Measurements from ENCODE around the gene CHDH. TPM values are rescaled to one million over a fixed set of nuclear protein-coding genes. Genes with fewer than 3 reads are reported as not detected.

CHDH gene
- total and polyA plus RNA-seq, 4 donors: 0.56 to 3.7 (median 0.86) TPM

DNA sequence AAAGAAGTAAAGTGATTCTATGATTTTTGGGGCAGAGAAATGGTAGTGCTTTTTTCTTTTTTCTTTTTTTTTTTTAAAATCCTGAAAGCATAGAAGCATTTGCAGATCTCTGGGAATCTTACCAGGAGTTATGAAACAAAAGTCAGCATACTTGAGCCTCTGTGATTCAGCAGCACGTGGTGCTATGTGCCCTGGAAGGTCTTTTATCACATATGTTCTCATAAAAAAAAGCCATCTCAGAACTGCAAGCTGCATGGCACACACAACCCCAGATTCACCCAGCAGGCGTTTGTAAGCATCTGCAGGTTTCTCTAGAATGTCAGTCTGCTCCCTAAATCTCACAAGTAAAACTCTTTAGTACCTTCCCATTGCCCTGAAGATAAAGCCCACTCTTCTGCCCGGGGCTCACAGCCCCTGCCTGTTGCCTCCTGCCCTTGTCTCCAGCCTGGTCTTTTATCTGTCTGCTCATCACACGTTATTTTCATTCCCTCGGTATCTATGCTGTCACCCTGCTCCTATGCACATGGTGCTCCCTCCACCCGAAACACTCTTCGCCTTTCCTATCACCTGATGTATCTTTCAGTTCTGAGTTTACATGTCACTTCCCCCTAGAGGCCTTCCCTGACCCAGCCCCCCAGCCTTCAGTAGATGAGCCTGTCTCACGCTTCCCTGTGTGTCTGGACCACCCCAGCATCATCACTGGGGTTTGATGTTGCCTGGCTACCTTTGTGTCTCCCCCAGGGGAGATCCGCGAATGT lies 72.4 kb downstream of the CHDH start:
- DNase-seq: no peak

DNA sequence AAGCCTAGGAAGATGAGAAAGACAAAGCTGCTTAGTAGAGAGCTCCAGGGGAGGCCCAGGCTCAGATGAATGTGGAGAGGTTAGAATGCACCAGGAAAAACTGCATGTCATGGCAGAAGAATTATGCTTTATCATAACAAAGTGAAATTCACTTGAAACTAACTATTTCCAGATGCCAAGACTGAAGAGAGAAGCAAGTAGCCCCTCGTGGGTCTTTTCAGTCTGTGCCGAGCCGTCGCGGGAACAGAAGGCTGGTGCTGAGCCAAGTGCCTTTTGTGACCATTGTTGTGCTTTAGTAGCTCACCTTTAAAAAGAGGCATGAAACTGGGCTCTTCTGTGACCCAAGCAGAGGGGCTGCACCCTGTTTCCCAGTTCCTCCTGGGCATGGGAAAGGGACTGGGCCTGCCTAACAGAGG lies 73.2 kb downstream of the CHDH start:
- no peak overlapping the region for H3K27ac ChIP-seq (ENCODE audit: low read depth in 1 of 2, low read length in 2 of 2)
- DNase-seq (no peak), ATAC-seq (ENCODE audit: low FRiP score) (no peak)

More for the DNA sequence above, 72.4 kb downstream of the CHDH start:
- Histone ChIP-seq H3K4me3 (ENCODE audit: low read length in 2 of 2) (no peak overlapping the region), H3K36me3 (ENCODE audit: control insufficient read depth in 1 of 2, insufficient read depth in 2 of 2, low read length in 1 of 2) (no peaks in the 10 kb centered on the region), H3K27ac (ENCODE audit: low read depth in 1 of 2, low read length in 2 of 2) (peak overlapping the region in 1 of 2 donors; percentile 10), H3K27me3 (ENCODE audit: control insufficient read depth in 1 of 2, insufficient read depth in 2 of 2, low read length in 1 of 2) (no peaks in the 10 kb centered on the region), H3K9me3 (ENCODE audit: control insufficient read depth, low read length) (no peaks in the 10 kb centered on the region), H3K4me1 (ENCODE audit: control insufficient read depth in 1 of 2, insufficient read depth in 2 of 2, low read length in 2 of 2) (peaks cover 4 to 5% of the 10 kb centered on the region in 2 donors)
- ATAC-seq (ENCODE audit: low FRiP score): peak; percentile 71
- intact Hi-C loops (cut with DNase I): loop anchor here in 1 of 2 donors (5.0 kb wide), 1 partner anchor 74 kb away; the partner anchor contains the start of genes CHDH and IL17RB
- 61 to 62% methylated on average over 10 of the region's 10 CpGs for whole genome bisulfite sequencing, 2 donors

DNA sequence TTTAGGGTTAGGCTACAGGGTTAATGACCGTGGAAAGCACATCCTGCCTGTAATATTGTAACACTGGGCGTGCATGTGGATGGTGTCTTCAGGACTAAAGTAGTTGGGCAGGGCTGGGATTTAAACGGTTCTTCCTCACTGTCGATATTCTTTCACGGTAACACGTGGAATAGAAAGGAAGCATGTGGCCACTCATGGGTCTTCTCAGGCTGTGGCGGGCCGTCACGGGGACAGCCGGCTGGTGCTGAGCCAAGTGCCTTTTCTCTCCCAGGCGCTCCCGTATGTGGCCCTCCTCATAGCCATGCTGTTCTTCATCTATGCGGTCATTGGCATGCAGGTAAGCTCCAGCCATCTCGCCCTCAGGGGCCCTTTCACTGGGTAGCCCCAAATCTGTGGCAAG lies 73.7 kb downstream of the CHDH start:
- ATAC-seq (ENCODE audit: low FRiP score): no peak
- DNase-seq: no peak
- Histone ChIP-seq H3K27ac (ENCODE audit: low read depth in 1 of 2, low read length in 2 of 2) (no peak overlapping the region), H3K4me1 (ENCODE audit: control insufficient read depth in 1 of 2, insufficient read depth in 2 of 2, low read length in 2 of 2) (peaks cover 4 to 5% of the 10 kb centered on the region in 2 donors), H3K36me3 (ENCODE audit: control insufficient read depth in 1 of 2, insufficient read depth in 2 of 2, low read length in 1 of 2) (no peaks in the 10 kb centered on the region), H3K4me3 (ENCODE audit: low read length in 2 of 2) (no peak overlapping the region), H3K9me3 (ENCODE audit: control insufficient read depth, low read length) (no peaks in the 10 kb centered on the region), H3K27me3 (ENCODE audit: control insufficient read depth in 1 of 2, insufficient read depth in 2 of 2, low read length in 1 of 2) (no peaks in the 10 kb centered on the region)
- intact Hi-C loops (cut with DNase I): loop anchor here in 1 of 2 donors (5.0 kb wide), 1 partner anchor 75 kb away; the partner anchor contains the start of genes CHDH and IL17RB
- 82 to 88% methylated on average over 14 of the region's 14 CpGs for WGBS, 2 donors

More for the DNA sequence above, 73.2 kb downstream of the CHDH start:
- Histone ChIP-seq H3K9me3 (ENCODE audit: control insufficient read depth, low read length) (no peaks in the 10 kb centered on the region), H3K36me3 (ENCODE audit: control insufficient read depth in 1 of 2, insufficient read depth in 2 of 2, low read length in 1 of 2) (no peaks in the 10 kb centered on the region), H3K27me3 (ENCODE audit: control insufficient read depth in 1 of 2, insufficient read depth in 2 of 2, low read length in 1 of 2) (no peaks in the 10 kb centered on the region), H3K4me1 (ENCODE audit: control insufficient read depth in 1 of 2, insufficient read depth in 2 of 2, low read length in 2 of 2) (peaks cover 4 to 5% of the 10 kb centered on the region in 2 donors), H3K4me3 (ENCODE audit: low read length in 2 of 2) (no peak overlapping the region)
- WGBS, 2 donors: 7% methylated on average over 5 of the region's 5 CpGs
- intact Hi-C loops (cut with DNase I): loop anchor here in 1 of 2 donors (5.0 kb wide), 1 partner anchor 74 kb away; the partner anchor contains the start of genes CHDH and IL17RB

DNA sequence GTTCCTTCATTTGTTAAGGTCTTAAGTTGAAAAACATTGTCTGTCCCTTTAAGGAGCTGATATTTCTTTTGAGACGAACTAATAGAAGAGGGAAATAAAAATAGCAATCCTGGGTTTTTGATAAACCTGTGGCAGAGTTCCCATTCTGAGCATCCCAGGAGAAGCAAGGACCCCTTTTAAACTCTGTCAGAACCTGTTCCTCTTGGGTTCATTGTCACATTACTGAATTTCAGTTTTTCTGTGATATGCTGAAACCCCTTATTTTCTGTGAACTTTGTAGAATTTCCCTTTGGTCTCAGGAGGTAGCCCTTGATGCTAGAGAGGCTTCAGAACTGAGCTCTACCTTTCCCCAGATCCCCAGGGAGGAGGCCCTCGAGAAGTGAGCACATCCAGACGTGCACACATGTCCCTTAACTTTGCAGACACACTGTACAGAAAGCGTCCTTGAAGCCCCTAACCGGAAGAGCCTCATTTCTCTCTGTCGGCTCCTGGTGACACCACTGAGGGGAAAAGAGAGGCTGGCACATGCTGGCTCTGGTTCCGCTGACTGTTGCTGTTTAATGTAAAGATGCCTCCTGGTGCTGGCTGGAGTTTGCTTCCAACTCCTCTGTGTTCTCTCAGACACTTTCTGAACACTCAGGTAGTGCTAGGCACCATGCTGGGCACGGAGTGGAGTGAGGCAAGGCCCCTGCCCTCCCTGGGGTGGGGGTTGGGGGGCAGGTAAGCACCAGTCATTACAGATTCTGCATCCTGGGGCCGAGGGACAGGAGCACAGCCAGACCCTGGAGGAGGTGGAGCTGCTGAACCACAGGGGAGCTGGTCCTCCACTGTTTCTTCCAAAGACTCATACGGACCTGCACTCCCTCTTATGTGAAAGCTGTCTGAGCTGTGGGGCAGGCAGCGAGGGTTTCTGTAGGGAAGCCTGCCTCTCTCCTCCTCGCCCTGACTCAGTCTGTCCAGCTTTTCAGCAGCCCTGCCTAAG lies 77.5 kb downstream of the CHDH start:
- no peak for ATAC-seq (ENCODE audit: low FRiP score)
- DNase-seq: no peak
- Histone ChIP-seq H3K27ac (ENCODE audit: low read depth in 1 of 2, low read length in 2 of 2) (no peak overlapping the region), H3K9me3 (ENCODE audit: control insufficient read depth, low read length) (no peaks in the 10 kb centered on the region), H3K27me3 (ENCODE audit: control insufficient read depth in 1 of 2, insufficient read depth in 2 of 2, low read length in 1 of 2) (no peaks in the 10 kb centered on the region), H3K4me1 (ENCODE audit: control insufficient read depth in 1 of 2, insufficient read depth in 2 of 2, low read length in 2 of 2) (peaks cover 2 to 5% of the 10 kb centered on the region in 2 donors), H3K4me3 (ENCODE audit: low read length in 2 of 2) (no peak overlapping the region), H3K36me3 (ENCODE audit: control insufficient read depth in 1 of 2, insufficient read depth in 2 of 2, low read length in 1 of 2) (no peaks in the 10 kb centered on the region)
- 47 to 54% methylated on average over 12 of the region's 12 CpGs for WGBS, 2 donors
- intact Hi-C loops (cut with DNase I): no loop called here

DNA sequence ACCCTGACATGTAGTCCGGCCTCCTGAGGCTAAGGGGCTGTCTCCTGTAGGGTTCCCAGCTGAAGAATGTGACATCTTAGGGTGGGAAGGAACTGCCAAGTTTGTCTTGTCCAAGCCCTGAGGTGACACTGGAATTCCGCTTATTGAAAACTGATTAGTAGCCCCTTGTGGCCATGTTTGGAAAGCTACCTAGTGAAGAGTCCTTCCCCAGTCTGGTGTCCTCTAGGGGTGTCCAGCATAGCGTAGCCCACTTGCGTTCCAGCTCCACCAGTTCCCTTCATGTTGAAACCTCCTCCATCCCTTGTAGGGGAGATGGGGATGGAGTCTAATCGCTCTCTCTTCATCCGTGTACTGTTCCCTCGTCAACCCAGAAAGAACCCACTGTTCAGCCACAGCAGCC lies 79.5 kb downstream of the CHDH start:
- no peak for DNase-seq
- Histone ChIP-seq H3K36me3 (ENCODE audit: control insufficient read depth in 1 of 2, insufficient read depth in 2 of 2, low read length in 1 of 2) (no peaks in the 10 kb centered on the region), H3K9me3 (ENCODE audit: control insufficient read depth, low read length) (no peaks in the 10 kb centered on the region), H3K27me3 (ENCODE audit: control insufficient read depth in 1 of 2, insufficient read depth in 2 of 2, low read length in 1 of 2) (no peaks in the 10 kb centered on the region), H3K4me3 (ENCODE audit: low read length in 2 of 2) (no peak overlapping the region), H3K4me1 (ENCODE audit: control insufficient read depth in 1 of 2, insufficient read depth in 2 of 2, low read length in 2 of 2) (no peaks in the 10 kb centered on the region), H3K27ac (ENCODE audit: low read depth in 1 of 2, low read length in 2 of 2) (no peak overlapping the region)
- 96 to 97% methylated on average over 7 of the region's 7 CpGs for WGBS, 2 donors
- ATAC-seq (ENCODE audit: low FRiP score): no peak
- intact Hi-C loops (cut with DNase I): no loop called here

DNA sequence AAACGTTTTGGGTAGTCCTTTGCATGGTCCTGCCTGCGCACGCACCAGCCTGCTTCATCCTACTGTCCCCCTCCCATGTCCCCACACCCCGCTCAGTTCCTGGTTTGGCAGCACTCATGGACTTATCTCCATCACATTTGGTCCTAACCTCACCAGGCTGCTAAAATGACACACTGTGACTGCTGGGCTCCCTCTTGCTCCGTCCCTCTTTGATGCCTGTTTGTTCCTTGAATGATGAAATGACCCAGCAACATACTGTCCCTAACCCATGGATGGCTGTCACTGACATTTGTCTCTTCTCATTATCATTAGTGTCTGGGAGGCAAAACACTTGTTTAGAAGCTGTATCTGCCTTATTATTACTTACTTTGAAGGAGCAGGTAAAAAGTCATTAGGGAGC lies 80.5 kb downstream of the CHDH start:
- Histone ChIP-seq H3K9me3 (ENCODE audit: control insufficient read depth, low read length) (no peaks in the 10 kb centered on the region), H3K36me3 (ENCODE audit: control insufficient read depth in 1 of 2, insufficient read depth in 2 of 2, low read length in 1 of 2) (no peaks in the 10 kb centered on the region), H3K27ac (ENCODE audit: low read depth in 1 of 2, low read length in 2 of 2) (no peak overlapping the region), H3K27me3 (ENCODE audit: control insufficient read depth in 1 of 2, insufficient read depth in 2 of 2, low read length in 1 of 2) (no peaks in the 10 kb centered on the region), H3K4me1 (ENCODE audit: control insufficient read depth in 1 of 2, insufficient read depth in 2 of 2, low read length in 2 of 2) (no peaks in the 10 kb centered on the region), H3K4me3 (ENCODE audit: low read length in 2 of 2) (no peak overlapping the region)
- DNase-seq (no peak), ATAC-seq (ENCODE audit: low FRiP score) (no peak)
- intact Hi-C loops (cut with DNase I): no loop called here
- 82 to 87% methylated on average over 5 of the region's 5 CpGs for WGBS, 2 donors

DNA sequence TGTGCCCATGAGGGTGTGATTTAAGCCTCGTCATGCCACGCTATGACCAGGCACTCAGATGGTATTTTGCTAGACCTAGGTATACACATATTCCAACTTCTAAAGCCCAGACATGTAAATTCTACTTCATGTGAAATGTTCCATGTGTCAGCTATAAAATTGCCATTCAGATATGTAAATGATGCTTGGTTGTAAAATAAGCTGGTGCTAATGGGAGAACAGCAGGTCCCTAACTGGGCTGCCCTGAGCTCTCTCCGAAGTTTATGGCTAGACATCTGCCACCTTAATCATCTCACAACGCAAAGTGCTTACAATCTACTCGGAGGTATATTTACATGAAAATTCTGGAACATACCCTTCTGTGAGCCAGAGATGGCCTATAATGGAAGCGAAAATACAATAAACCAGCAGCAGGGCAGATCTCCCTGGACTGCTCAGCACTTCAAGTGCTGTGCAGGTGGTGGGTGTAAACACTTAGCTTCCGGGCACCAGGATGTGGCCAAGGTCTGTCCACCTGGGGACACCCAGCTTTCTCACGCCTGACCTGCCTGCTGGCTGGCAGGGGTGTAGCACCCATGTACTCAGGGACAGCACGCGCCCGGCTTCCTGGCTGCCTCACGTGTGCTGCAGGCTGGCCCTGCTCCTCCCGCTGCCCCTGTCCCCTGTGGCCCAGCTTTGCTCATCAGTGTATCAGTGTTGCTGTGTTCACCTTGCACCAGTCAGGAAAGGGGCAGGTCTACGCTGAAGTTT lies 82.0 kb downstream of the CHDH start:
- Histone ChIP-seq H3K27me3 (ENCODE audit: control insufficient read depth in 1 of 2, insufficient read depth in 2 of 2, low read length in 1 of 2) (no peaks in the 10 kb centered on the region), H3K4me1 (ENCODE audit: control insufficient read depth in 1 of 2, insufficient read depth in 2 of 2, low read length in 2 of 2) (no peaks in the 10 kb centered on the region), H3K27ac (ENCODE audit: low read depth in 1 of 2, low read length in 2 of 2) (no peak overlapping the region), H3K9me3 (ENCODE audit: control insufficient read depth, low read length) (no peaks in the 10 kb centered on the region), H3K4me3 (ENCODE audit: low read length in 2 of 2) (no peak overlapping the region), H3K36me3 (ENCODE audit: control insufficient read depth in 1 of 2, insufficient read depth in 2 of 2, low read length in 1 of 2) (no peaks in the 10 kb centered on the region)
- whole genome bisulfite sequencing, 2 donors: 87% methylated on average over 14 of the region's 14 CpGs
- DNase-seq (no peak), ATAC-seq (ENCODE audit: low FRiP score) (no peak)
- intact Hi-C loops (cut with DNase I): no loop called here

DNA sequence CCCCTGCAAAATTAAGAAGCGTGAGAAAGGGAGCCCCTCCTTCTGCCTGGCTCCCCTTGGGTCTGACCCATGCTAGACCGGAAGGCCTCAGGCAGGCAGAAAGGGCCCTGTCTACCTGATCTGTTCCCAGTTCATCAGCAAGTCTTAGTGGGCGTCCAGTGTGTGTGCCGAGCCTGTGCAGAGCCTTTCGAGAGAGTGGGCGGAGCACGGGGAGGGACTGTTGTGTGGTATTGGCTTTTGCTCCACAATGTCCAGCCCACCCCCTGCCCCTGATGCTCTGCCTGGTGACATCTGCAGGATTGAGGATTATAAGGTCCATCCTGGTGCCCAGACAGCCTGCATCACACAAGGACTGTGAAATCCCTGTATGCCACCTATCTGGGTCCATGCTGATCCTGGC lies 82.9 kb downstream of the CHDH start:
- no peaks in the 10 kb centered on the region for H3K27me3 ChIP-seq (ENCODE audit: control insufficient read depth in 1 of 2, insufficient read depth in 2 of 2, low read length in 1 of 2)
- no peak overlapping the region for H3K27ac ChIP-seq (ENCODE audit: low read depth in 1 of 2, low read length in 2 of 2)
- DNase-seq: no peak
- H3K4me3 ChIP-seq (ENCODE audit: low read length in 2 of 2): no peak overlapping the region
- H3K9me3 ChIP-seq (ENCODE audit: control insufficient read depth, low read length): no peaks in the 10 kb centered on the region
- WGBS, 2 donors: 84 to 87% methylated on average over 7 of the region's 7 CpGs
- intact Hi-C loops (cut with DNase I): no loop called here
- ATAC-seq (ENCODE audit: low FRiP score): no peak
- H3K36me3 ChIP-seq (ENCODE audit: control insufficient read depth in 1 of 2, insufficient read depth in 2 of 2, low read length in 1 of 2): no peaks in the 10 kb centered on the region
- H3K4me1 ChIP-seq (ENCODE audit: control insufficient read depth in 1 of 2, insufficient read depth in 2 of 2, low read length in 2 of 2): no peaks in the 10 kb centered on the region

Data from aorta (tissue), 5 donors.